Mucosa of descending colon (tissue), 3 donors: ENCODE data around the gene ASCC3. TPM values are rescaled to one million over a fixed set of nuclear protein-coding genes. Genes with fewer than 3 reads are reported as not detected.

ENCODE experiments used
- ATAC-seq: fragments of 200-7000 bp; cut with Tn5 transposase; one replicate; pipeline ENCODE4 v1.9.1; 2020; ENCODE audit warnings: mild to moderate bottlenecking, moderate library complexity
- DNase-seq, 3 donors: peaks; one replicate each; pipeline ENCODE4 v3.0.0-alpha.2; 2020
- H3K36me3 ChIP-seq: fragments of 200-600 bp; one replicate; pipeline ENCODE4 v1.8.0; 2021; ENCODE audit warnings: low read depth, mild to moderate bottlenecking
- H3K4me1 ChIP-seq: fragments of 200-600 bp; one replicate; pipeline ENCODE4 v1.8.0; 2021; ENCODE audit warnings: low read depth, mild to moderate bottlenecking
- H3K4me3 ChIP-seq: fragments of 200-600 bp; one replicate; pipeline ENCODE4 v1.8.0; 2021; ENCODE audit warnings: mild to moderate bottlenecking
- H3K9me3 ChIP-seq: fragments of 200-600 bp; one replicate; pipeline ENCODE4 v1.8.0; 2021; ENCODE audit warnings: mild to moderate bottlenecking
- intact Hi-C, 2 donors: fragments of 100-400 bp; cut with DNase I in 1 of 2; cut with micrococcal nuclease in 1 of 2; formaldehyde crosslinking; loops; one replicate each; pipeline versions ENCODE4 v1.11.0 to v1.11.1; 2022; cut with DNase I, micrococcal nuclease
- total RNA-seq, 3 donors: library from RNA; stranded (reverse); fragmentation: NEBNext Ultra II Directional in 2 of 3; extraction: Animal tissue kit (Norgen Biotek cat#: 25700) in 2 of 3; gene quantifications; one replicate each; pipeline versions ENCODE4 v1.2.1 to v1.2.4, GENCODE V29; 2021 to 2023
- TF ChIP-seq, protein P1 (sequence below): fragments of 200-600 bp; IDR thresholded peaks from one replicate; pipeline ENCODE4 v1.8.0; 2022; ENCODE audit warnings: antibody characterized with exemption, mild to moderate bottlenecking
- donor health status: DM: no; HTN: no; CAD: no; lungs with moderate emphysema.
- donor health status: DM: no; HTN: no; CAD: no.
- donor health status: DM: no; HTN: yes; CAD: no.

Gene ASCC3
- total RNA-seq, 3 donors from 2014 or later, result 24.6 to 28.5 (median 27.8) TPM

GRCh38 chr6:100731411-100731810, 149.7 kb downstream of the ASCC3 start:
- intact Hi-C loops, result no loop called here
- Histone ChIP-seq H3K9me3 (no peaks in the 10 kb centered on the region), H3K36me3 (no peaks in the 10 kb centered on the region), H3K4me1 (no peaks in the 10 kb centered on the region), H3K4me3 (no peak overlapping the region)
- ATAC-seq (no peak), DNase-seq (no peak)
- TF ChIP-seq, protein P1, sequence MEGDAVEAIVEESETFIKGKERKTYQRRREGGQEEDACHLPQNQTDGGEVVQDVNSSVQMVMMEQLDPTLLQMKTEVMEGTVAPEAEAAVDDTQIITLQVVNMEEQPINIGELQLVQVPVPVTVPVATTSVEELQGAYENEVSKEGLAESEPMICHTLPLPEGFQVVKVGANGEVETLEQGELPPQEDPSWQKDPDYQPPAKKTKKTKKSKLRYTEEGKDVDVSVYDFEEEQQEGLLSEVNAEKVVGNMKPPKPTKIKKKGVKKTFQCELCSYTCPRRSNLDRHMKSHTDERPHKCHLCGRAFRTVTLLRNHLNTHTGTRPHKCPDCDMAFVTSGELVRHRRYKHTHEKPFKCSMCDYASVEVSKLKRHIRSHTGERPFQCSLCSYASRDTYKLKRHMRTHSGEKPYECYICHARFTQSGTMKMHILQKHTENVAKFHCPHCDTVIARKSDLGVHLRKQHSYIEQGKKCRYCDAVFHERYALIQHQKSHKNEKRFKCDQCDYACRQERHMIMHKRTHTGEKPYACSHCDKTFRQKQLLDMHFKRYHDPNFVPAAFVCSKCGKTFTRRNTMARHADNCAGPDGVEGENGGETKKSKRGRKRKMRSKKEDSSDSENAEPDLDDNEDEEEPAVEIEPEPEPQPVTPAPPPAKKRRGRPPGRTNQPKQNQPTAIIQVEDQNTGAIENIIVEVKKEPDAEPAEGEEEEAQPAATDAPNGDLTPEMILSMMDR, result no peak

GRCh38 chr6:100730001-100730980, 150.8 kb downstream of the ASCC3 start:
- intact Hi-C loops, result no loop called here
- ATAC-seq, result no peak

GRCh38 chr6:100726666-100727065, 154.5 kb downstream of the ASCC3 start:
- Histone ChIP-seq H3K4me1 (no peaks in the 10 kb centered on the region), H3K36me3 (no peaks in the 10 kb centered on the region), H3K4me3 (no peak overlapping the region), H3K9me3 (peaks cover 3% of the 10 kb centered on the region)
- no peak for DNase-seq
- intact Hi-C loops, result no loop called here
- ATAC-seq, result no peak
- TF ChIP-seq, protein P1, result no peak

More at GRCh38 chr6:100730001-100730980, 150.8 kb downstream of the ASCC3 start:
- H3K9me3 ChIP-seq, result no peaks in the 10 kb centered on the region
- TF ChIP-seq, protein P1, result no peak
- DNase-seq, result no peak
- no peaks in the 10 kb centered on the region for H3K4me1 ChIP-seq
- no peak overlapping the region for H3K4me3 ChIP-seq
- H3K36me3 ChIP-seq, result no peaks in the 10 kb centered on the region

GRCh38 chr6:100724696-100725095, 156.4 kb downstream of the ASCC3 start:
- TF ChIP-seq, protein P1, result no peak
- H3K36me3 ChIP-seq, result no peaks in the 10 kb centered on the region
- peaks cover 3% of the 10 kb centered on the region for H3K9me3 ChIP-seq
- H3K4me1 ChIP-seq, result no peaks in the 10 kb centered on the region
- intact Hi-C loops, result no loop called here
- no peak overlapping the region for H3K4me3 ChIP-seq
- no peak for ATAC-seq
- no peak for DNase-seq

DNA sequence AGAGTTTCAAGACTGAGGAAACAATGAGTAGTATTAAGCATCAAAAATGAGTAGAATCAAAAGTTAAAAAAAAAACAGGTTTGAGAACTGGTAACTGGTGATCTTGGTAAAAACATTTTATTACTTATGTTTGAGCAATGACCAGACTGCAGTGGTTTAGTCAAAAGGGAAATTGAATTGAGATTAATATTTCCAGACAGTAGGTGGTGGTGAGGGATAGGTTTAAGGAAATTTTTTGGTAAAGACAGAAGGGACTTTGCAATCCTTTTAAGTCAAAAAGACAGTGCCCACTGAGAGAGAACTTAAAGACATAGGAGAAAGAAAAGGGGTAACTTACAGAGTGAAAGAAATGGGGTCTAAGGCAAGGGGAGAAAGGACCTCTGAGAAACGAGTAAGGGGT, 156.9 kb downstream of the ASCC3 start:
- DNase-seq (no peak), ATAC-seq (no peak)
- H3K9me3 ChIP-seq, result peaks cover 3% of the 10 kb centered on the region
- H3K4me1 ChIP-seq, result no peaks in the 10 kb centered on the region
- intact Hi-C loops, result no loop called here
- no peak overlapping the region for H3K4me3 ChIP-seq
- TF ChIP-seq, protein P1, result no peak
- no peaks in the 10 kb centered on the region for H3K36me3 ChIP-seq
